ENCODE data around the gene PLCH1.

Gene PLCH1

DNA sequence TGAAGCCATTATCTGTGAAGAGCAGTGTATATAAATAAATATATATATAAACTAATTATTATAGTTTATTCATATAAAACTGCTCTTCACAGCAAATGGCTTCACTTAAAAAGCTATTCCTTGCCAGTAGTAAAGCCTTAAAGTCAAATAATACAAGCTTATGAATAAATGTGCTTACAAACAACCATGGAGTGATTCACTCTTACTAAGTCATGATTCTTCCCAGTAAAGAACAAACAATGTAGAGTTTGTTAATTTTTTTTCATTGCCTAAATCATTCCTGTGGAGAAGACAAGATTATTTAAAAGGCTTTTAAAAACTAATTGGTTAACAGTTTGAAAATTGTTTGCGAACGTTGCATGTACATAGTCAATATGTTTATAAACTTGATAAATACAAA, 140.7 kb downstream of the PLCH1 start:
- no peak for DNase-seq

DNA sequence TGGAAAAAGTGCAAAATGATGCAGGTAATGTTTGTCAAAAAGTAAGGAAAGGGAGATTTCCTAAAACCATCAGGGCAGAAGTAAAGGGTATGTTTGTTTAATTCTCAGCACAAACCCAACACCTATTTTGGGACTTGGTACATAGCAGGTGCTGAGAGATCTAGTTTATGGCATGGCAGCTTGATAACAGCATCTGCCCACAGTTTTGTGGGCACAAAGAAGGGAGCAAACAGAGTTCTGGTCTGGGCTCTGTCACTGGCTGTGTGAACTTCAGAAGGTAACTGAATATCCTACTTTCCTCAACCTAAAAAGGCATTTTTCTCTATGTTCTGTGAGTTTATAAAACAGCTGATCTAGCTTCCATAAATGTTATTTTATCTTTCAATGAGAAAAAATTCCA, 141.6 kb downstream of the PLCH1 start:
- no peak for DNase-seq

DNA sequence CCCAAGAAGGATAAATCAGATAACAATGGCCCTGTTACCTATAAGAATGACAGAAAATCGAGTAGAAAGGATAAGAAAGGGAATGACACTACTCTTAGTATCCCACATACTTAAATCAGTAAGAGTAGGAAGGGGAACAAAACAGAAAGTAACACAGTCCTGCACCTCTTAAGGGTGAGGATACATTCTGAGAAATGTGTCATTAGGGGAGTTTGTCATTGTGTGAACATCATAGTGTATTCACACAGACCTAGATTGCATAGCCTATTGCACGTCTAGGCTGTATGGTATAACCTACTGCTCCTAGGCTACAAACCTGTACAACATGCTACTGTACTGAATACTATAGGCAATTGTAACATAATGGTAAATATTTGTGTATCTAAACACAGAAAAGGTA, 142.6 kb downstream of the PLCH1 start:
- DNase-seq = no peak

DNA sequence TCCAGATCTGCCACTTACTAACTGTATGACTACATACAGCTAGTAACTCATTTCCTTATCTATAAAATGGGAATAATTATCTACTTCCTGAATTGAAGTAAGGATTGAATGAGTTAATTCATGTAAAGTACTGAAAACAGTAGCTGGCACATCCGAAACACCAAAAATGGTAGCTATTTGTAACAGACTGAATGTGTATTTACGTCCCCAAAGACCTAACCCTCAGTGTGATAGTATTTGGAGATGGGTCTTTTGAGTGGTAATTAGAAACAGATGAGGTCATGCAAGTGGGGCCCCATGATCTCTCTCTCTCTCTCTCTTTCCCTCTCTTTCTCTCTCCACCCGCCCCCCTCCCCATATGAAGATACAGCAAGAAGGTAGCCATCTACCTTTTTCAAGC, 146.2 kb downstream of the PLCH1 start:
- DNase-seq = no peak

DNA sequence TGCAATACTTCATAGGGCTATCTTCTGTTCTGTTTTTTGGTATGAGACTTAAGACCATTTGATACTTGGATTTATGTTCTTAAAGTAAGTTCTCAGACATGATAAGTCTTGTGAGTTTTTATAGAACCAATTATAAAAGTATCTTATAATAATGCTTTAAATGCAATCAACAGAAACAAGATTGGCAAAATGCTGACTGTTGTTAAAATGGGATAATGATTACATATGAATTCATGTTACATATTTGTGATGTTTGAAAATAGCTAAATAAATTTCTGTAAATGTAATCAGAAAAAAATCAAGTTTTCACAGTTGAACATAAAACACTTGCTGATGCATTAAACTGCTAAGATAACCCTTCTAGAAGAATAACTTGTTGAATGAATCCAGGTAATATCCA, 148.3 kb downstream of the PLCH1 start:
- DNase-seq = no peak

DNA sequence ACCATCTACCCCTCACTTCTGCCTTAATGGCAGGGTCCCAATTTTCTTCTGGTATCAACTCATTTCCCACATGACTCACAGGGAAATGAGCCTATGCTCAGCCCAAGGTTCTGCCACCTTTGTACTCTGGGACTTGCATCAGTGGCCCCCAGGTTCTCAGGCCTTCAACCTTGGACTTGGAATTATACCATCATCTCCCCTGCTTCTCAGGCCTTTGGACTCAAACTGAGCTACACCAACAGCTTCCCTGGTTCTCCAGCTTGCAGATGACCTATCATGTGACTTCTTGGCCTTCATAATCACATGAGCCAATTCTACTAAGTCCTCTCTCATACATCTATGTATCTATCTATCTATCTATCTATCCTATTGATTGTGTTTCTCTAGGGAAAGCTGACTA, 149.5 kb downstream of the PLCH1 start:
- DNase-seq = no peak

DNA sequence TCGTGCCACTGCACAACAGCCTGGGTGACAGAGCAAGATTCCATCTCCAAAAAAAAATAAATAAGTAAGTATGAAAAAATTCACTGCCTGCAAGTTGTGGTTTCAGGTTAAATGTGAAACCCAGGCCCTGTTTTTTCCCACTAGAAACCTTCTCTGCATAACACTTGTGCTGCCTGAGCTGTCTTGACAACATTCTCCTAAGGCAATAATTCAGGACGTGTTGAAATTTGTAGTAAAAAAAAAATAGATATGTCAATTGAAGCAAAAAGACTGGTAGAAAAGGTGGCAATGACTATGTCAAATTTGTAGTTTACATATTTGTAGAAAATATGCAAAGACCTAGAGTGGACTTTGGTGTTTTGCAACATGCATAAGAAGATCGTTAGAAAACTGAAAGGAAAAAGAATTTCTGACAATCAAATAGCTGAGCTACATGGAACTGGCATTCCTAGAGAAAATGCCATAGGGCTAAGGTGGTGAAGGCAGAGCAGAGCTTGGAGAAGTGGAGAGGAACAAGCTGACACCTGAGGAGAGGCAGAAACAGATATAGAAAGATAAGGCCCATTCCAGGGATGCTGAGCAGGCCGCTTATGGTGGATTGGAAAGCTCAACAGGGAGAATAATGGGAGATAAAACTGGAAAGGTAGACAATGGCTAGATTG, 150.2 kb downstream of the PLCH1 start:
- no peak for DNase-seq

DNA sequence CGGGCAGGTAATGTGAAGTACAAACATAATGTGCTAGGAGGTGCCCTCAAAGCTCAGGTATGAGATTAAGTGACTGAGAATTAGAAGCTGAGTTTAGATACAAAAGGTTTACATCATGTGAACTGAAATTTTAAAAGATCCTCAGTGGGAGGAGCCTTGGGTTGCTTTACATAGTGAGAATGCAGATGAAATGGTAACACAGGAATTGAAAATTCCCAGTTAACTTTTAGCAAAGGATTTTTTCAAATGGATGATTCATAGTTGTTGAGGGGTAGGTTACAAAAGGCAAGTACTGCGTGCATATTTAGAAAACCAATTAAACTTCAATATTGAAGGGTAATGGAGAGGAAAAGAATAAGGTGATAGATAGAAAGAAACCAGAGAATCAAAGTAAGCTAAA, 157.3 kb downstream of the PLCH1 start:
- no peak for DNase-seq

DNA sequence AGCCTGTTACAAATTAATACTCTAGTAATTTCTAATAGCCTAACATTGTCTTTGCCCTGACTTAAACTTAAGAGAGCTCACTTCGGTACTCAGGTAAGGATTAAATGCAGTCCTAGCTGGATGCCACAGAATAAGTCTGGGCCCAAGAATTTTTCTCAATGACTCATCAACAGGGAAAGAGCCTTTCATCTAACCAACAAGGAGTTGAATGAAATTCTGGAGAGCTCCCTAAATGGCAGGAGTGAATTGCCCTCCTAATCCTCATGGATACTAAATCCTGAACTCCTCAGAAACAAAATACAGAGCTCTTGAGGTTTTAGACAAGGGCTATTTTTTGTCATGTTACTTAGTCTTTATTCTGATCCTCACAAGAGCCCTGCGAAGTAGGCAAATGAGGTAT, 159.5 kb downstream of the PLCH1 start:
- DNase-seq = no peak

DNA sequence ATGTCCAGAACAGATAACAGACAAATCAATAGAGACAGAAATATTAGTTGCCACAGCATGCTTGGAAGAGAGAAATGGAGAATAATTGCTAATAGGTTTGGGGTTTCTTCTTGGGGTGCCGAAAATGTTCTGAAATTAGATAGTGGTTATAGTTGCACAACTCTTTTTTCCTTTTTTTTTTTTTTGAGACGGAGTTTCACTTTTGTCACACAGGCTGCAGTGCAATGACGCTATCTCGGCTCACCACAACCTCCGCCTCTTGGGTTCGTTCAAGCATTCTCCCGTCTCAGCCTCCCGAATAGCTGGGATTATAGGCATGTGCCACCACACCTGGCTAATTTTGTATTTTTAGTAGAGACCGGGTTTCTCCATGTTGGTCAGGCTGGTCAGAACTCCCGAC, 163.3 kb downstream of the PLCH1 start:
- no peak for DNase-seq

DNA sequence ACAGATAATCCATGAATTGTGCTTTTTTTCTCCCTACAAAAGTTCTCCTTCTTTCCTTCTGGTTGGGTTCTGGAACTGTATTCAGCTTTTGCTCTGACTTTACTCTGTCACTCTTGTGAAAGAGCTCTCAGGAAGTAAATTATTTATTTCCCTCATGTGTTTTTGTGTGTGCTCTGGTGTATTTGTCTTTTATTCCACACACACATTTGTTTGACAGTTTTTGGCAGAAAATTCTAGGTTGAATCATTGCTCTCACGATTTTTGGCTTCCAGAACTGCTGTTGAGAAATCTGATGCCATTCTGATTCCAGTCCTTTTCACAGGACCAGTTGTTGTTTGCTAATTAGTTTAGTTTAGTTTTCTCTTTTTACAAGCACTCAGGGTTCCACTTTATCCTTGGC, 172.8 kb downstream of the PLCH1 start:
- DNase-seq = no peak

DNA sequence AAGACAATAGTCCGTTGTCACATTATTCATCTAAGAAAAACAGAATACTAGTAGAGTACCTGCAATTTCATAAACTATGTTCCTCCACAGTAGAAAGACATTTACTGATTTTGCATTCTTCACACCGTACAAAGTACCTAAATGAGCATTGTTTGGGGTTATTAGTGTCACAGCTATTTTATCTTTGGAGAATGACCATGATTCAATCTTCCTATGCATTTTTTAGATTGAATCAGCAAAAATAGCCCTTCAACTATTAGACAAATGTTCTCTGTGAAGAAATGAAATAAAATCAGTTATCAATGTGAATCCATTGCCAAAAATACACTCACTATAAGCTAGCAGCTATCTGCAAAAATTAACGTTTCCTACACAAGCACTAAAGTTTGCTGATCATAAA, 176.6 kb downstream of the PLCH1 start:
- no peak for DNase-seq

DNA sequence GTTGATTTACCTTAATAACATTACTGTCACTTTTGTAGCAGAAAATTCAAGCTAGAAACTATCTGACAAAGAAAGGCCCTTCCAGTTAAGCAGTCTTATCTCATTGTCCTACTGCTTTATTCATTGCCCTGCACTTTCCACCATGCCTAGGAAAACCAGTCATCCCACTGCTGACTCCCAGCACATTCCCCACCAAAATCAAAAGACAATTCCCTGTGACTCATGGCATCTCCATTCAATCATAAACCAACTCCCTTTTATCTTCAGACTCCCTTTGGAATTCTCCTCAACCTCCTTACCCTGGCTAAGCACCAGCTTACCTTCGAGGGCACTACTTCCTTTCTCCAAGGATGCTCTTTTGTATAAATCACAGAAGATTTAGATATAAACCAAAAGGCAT, 184.3 kb downstream of the PLCH1 start:
- no peak for DNase-seq

DNA sequence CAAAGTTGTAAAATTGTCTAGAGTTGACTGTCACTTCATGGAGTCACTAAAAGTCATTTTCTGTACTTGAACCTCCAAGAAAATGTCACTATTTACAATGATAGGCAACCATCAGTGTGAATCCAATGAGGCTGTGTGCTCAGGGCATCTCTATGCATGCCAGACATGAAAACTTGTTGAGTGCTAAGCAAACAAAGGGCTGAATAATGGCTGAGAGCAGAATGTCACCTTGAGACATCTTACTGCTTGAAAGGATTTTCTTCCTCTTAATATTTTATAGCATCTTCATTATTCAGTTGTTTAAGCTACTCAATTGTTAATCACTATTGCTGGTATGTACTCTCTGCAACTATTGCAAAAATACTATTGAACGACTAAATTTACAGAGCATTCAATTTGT, 184.7 kb downstream of the PLCH1 start:
- no peak for DNase-seq

DNA sequence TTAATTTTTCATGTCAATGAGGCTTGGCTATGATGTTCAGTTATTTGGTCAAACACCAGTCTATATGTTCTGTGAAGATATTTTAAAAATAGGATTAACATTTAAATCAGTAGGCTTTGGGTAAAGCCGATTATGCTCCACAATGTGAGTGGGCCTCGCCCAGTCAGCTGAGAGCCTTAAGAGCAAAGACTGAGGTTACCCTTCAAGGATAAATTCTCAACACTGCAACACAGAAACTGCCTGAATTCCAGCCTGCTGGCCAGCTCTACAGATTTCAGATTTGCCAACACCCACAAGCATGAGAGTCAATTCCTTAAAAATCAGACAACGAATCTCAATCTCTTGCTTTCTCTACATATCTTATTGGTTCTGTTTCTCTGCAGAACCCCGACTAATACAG, 188.3 kb downstream of the PLCH1 start:
- no peak for DNase-seq

DNA sequence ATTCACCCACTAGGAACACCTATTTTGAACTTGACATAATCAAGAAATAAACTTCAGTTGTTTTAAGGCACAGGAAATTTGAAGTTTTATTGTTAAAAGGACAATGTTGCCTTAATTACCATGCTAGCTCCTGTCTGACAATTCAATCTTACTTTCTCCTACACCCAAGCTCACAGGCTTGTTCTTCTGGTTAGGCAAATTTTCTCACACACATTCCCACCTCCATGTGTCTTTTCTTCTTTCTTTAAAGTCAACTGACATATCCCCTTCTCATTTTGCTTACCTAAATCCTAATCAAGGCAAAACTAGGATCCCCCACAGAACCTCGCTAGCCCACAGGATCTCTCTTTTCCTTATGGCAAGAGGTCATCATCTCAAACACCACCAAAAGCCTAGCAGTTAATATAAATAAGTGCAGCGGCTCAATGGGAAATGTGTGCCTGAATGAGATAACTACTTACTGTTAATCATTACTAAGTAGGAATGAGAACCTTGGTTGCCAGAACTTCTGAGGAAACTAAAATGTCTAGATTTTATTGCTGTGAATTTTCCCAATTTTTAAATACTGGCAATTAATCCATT, 189.3 kb downstream of the PLCH1 start:
- DNase-seq = no peak

DNA sequence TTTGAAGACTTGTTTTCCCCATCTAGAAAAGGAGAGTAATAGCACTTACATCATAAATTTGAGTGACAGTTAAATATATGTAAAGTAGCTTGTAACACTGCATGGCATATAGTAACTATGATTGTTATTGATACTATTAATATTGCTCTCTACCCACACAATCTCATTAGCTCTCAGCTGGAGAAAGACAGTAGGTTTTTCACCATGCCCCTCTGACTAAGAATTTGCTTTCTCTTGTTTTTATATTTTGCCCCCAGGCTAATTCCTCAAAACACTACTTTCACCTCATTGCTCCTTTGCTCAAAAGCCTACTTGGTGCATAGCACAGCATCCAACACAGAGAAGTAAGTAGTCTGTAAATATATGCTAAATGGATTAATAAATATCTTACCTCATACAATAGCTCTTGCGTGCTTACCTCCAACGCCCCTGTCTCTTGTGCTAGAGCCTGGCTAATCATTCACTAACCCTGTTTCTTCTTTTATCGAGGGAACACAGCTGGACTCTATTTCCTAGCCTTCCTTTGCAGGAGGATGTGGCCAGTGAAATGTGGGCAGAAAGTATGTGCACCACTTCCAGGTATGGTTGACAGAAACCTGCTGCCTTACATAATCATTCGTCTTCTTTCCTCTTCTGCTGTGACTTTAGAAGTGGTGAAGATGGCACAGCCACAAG, 190.0 kb downstream of the PLCH1 start:
- DNase-seq = no peak

DNA sequence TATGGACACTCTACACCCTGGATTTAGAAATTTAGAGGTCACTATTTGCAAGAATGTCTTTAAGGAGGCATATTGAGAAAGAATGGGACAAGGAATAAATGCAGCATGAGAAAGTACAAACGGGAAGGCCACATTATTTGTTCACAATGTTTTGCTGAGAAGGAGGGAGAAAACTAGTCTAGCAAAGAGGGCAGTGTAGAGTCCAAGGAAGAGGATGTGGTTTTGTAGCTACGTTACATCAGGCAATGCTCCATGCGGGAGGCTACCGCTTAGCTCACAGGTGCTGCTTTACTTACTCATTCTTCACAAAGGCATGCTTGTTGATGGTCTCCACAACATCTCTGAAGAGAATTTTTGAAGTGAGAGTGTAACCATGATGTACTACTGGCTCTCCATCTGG, 191.1 kb downstream of the PLCH1 start:
- DNase-seq = no peak

DNA sequence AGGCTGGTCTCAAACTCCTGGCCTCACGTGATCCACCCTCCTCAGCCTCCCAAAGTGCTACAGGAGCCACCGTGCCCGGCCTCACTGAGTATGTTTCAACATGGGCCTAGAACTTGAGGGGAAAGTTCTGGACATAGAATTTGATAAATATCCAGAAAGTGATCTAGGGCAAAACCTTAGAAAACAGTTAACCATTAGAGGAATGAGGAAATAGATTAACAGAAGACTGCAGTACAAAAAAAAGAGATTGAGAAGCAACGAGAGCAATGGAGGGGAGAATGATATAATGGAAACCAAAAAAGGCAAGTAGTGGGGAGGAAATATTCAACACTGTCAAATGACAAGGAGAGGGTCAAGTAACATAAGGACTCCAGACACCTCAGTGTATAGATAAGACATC, 191.5 kb downstream of the PLCH1 start:
- DNase-seq = no peak

DNA sequence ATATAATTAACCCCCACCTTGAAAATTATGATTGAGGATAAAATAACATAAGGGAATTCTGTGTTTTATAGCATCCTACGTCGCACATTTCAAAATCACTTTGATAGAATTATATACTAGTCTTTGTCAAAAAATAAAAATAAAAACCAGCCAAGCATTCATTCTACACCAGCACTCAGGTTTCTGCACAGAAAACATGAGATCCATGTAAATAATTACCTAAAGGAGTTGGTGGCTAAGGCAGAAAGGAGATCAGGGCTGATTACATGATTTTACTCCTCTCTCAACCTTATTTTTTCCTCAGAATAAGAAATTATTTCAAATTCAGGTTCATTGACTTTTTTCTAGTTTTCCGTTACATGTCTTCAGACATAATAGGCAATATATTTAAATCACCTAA, 194.5 kb downstream of the PLCH1 start:
- no peak for DNase-seq

DNA sequence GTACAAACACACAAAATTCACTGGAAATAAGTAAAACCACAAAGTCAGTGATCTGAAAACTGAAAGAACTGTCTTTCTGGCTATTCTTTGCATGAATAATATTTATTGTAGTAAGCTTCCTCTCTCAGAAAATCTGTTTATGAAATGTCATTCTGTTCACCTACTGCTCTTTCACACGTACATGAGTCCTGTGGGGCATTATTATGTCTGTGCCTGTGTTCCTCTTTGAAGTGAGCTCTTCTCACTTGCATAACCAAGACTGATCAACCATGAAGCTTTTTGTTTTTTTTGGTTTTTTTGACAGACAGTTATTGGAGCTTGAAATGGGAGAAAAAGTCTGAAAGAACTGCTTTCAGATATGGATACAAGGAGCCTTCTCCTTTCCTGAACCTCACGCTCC, 195.8 kb downstream of the PLCH1 start:
- no peak for DNase-seq

DNA sequence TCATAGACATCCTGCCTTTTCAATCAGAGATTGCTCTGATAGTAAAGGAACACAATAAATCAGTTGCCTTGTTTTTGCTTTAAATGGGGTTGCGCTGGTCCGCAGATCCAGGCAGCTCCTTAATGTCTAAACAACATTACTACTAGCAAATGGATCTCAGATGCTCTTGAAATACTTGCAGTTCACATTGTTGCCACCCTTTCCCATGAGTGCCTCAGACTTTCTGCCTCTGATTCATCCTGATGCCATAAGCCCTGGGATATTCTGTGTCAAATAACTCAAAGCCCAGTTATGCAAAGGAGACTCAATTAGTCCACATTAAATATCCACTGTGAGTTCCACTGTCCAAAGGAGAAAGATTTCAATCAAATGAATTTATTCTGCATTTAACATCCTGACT, 196.7 kb downstream of the PLCH1 start:
- DNase-seq = no peak

DNA sequence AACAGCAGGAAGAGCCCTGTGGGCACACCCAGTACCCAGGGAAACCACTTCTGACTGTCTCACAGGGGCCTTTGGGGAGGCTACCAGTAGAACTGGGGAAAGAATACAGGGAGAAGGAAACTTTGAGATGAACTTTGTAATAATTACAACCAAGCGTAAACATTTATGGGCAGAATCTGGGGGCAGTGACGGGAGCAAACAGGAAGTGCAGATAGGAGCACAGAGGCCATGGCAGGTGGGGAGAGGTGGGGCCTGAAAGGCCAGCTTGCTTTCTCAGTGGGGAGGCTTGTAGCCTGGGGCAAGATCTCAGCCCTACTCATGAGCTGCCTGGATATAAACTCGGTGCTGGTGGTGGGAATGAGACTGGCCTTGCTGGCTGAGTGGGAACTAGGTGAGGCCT, 209.8 kb downstream of the PLCH1 start:
- DNase-seq = no peak

DNA sequence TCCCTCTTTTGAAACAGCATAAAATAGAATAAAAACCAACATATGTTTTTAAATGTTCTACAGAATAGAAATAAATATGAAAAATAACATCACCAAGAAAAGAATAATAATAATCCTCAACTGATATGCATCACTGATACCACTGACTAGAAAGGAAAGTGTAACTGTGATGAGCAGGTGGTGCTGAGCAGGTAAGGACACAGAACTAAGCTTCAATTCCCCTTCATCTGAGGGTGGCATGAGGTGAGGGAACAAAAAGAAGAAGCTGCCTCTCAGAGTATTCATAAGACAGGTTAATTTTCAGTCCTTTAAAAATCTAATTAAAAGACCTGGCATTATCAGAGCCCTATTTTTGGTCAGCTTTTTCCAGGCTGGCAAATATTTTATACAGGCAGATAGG, 216.3 kb downstream of the PLCH1 start:
- no peak for DNase-seq

DNA sequence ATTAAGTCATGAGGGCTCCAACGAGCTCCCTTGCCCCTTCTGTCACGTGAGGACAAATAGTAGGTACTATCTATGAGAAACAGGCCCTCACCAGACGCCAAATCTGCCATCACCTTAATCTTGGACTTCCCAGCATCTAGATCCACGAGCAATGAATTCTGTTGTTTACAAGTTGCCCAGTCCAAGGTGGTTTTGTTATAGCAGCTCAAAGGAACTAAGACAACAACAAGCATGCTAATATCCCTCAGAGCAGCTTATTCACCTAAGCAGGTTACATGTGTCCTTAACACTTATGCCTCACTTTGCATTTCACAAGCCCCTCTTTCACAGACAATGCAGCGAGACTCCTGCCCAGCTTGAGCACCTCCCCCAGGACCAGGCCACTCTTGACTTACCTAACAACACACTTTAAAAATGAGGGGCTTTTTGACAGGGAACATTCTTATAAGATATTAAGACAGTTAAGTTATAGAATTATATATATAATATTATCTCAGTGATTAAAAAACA, 219.5 kb downstream of the PLCH1 start:
- no peak for DNase-seq

Measured in NCI-H748 treated with DMSO at 0.1 percent for 48 hours (cell line).